HepG2 (cell line): ENCODE results near the gene KLF9. TPM values are rescaled to one million over a fixed set of nuclear protein-coding genes. Genes with fewer than 3 reads are reported as not detected.

Source experiments
- CEBPG ChIP-seq: IDR thresholded peaks from 2 replicates; pipeline ENCODE4 v1.6.1; 2016
- CSRNP1 ChIP-seq: sonication (generic); formaldehyde crosslinking; IDR thresholded peaks from 2 replicates; pipeline ENCODE4 v1.8.1; 2023; ENCODE audit warnings: mild to moderate bottlenecking, missing genetic modification reagents
- EEA1 ChIP-seq: sonication (generic); formaldehyde crosslinking; IDR thresholded peaks from 2 replicates; pipeline ENCODE4 v1.5.1; 2020; ENCODE audit warnings: mild to moderate bottlenecking, missing genetic modification reagents, borderline replicate concordance
- FIP1L1 ChIP-seq: fragments of 200-400 bp; formaldehyde crosslinking; IDR thresholded peaks from 2 replicates; pipeline ENCODE4 v1.6.1; 2018; ENCODE audit warnings: low read depth, mild to moderate bottlenecking, low read length, moderate library complexity, borderline replicate concordance; ENCODE audit not compliant: insufficient read depth
- GLMP ChIP-seq: sonication (generic); formaldehyde crosslinking; IDR thresholded peaks from 2 replicates; pipeline ENCODE4 v1.9.0; 2021; ENCODE audit warnings: missing genetic modification reagents, mild to moderate bottlenecking, borderline replicate concordance
- HIC2 ChIP-seq: sonication (generic); formaldehyde crosslinking; IDR thresholded peaks from 2 replicates; pipeline ENCODE4 v1.9.0; 2022; ENCODE audit warnings: low read depth, missing genetic modification reagents
- MATR3 ChIP-seq: sonication (generic); formaldehyde crosslinking; IDR thresholded peaks from 2 replicates; pipeline ENCODE4 v1.4.0; 2020; ENCODE audit warnings: missing genetic modification reagents
- MIER2 ChIP-seq: IDR thresholded peaks from 2 replicates; pipeline ENCODE4 v1.6.1; 2016; ENCODE audit warnings: missing biosample characterization, missing genetic modification reagents
- NCOA1 ChIP-seq: sonication (generic); formaldehyde crosslinking; IDR thresholded peaks from 2 replicates; pipeline ENCODE4 v1.9.0; 2021; ENCODE audit warnings: missing genetic modification reagents
- PREB ChIP-seq: sonication (generic); formaldehyde crosslinking; IDR thresholded peaks from 2 replicates; pipeline ENCODE4 v1.4.0; 2020; ENCODE audit warnings: missing genetic modification reagents
- PRMT3 ChIP-seq: sonication (generic); formaldehyde crosslinking; IDR thresholded peaks from 2 replicates; pipeline ENCODE4 v1.8.1; 2022; ENCODE audit warnings: low read depth, mild to moderate bottlenecking, moderate library complexity, missing genetic modification reagents, borderline replicate concordance
- SALL2 ChIP-seq: sonication (generic); formaldehyde crosslinking; IDR thresholded peaks from 2 replicates; pipeline ENCODE4 v1.8.1; 2023; ENCODE audit warnings: mild to moderate bottlenecking, missing genetic modification reagents, inconsistent platforms
- SKI ChIP-seq: fragments of 450-650 bp; IDR thresholded peaks from one replicate; pipeline ENCODE4 v1.6.1; 2018; ENCODE audit warnings: mild to moderate bottlenecking; ENCODE audit not compliant: partially characterized antibody
- SMARCE1 ChIP-seq: fragments of 450-650 bp; IDR thresholded peaks from 2 replicates; pipeline ENCODE4 v1.6.1; 2017; ENCODE audit warnings: borderline replicate concordance
- SRSF1 ChIP-seq: fragments of 200-400 bp; formaldehyde crosslinking; optimal IDR thresholded peaks from 2 replicates; pipeline ENCODE3; 2017; ENCODE audit warnings: mild to moderate bottlenecking, low read depth, low read length, moderate library complexity
- TAF1 ChIP-seq: sonication (generic); formaldehyde crosslinking; IDR thresholded peaks from 2 replicates; pipeline ENCODE4 v1.4.0; 2020; ENCODE audit warnings: missing genetic modification reagents
- TGIF2 ChIP-seq: IDR thresholded peaks from 2 replicates; pipeline ENCODE4 v1.6.1; 2016; ENCODE audit warnings: control low read depth, missing compliant biosample characterization
- TIGD3 ChIP-seq: sonication (generic); formaldehyde crosslinking; IDR thresholded peaks from 2 replicates; pipeline ENCODE4 v1.5.1; 2020; ENCODE audit warnings: mild to moderate bottlenecking, missing genetic modification reagents, borderline replicate concordance
- ZFY ChIP-seq: sonication (generic); formaldehyde crosslinking; IDR thresholded peaks from 2 replicates; pipeline ENCODE4 v1.4.0; 2020; ENCODE audit warnings: missing genetic modification reagents
- ZNF350 ChIP-seq: sonication (generic); formaldehyde crosslinking; IDR thresholded peaks from 2 replicates; pipeline ENCODE4 v1.4.0; 2020; ENCODE audit warnings: mild to moderate bottlenecking, low read depth, missing genetic modification reagents, borderline replicate concordance
- ZNF530 ChIP-seq: sonication (generic); formaldehyde crosslinking; IDR thresholded peaks from 2 replicates; pipeline ENCODE4 v1.5.0; 2020; ENCODE audit warnings: low read depth, mild to moderate bottlenecking, missing genetic modification reagents
- ZNF652 ChIP-seq: IDR thresholded peaks from 2 replicates; pipeline ENCODE4 v1.6.1; 2016; ENCODE audit warnings: low read depth, borderline replicate concordance
- ZNF883 ChIP-seq: sonication (generic); formaldehyde crosslinking; IDR thresholded peaks from 2 replicates; pipeline ENCODE4 v1.5.1; 2020; ENCODE audit warnings: mild to moderate bottlenecking, missing genetic modification reagents; ENCODE audit errors: not compliant biosample characterization
- ZSCAN12 ChIP-seq: sonication (generic); formaldehyde crosslinking; IDR thresholded peaks from 2 replicates; pipeline ENCODE4 v1.9.0; 2021; ENCODE audit warnings: mild to moderate bottlenecking, missing genetic modification reagents
- polyA plus RNA-seq, 8 experiments: library from polyadenylated mRNA; depleted of rRNA in 3 of 8; stranded (reverse) in 7 of 8; unstranded in 1 of 8; fragments of >200 nt; fragmentation: Illumina TruSeq in 4 of 8; extraction: Trizol in 4 of 8; gene quantifications; 2 replicates each; pipeline versions ENCODE4 v1.2.1 to v1.2.3, GENCODE V29; 2011 to 2016; ENCODE audit warnings: low read depth in 4 of 8, missing spikeins in 1 of 8, mixed read lengths in 1 of 8; ENCODE audit not compliant: insufficient read depth in 1 of 8
- total RNA-seq, 5 experiments: library from RNA; depleted of rRNA; stranded (reverse); fragments of >200 nt; fragmentation: Illumina TruSeq; extraction: Trizol; gene quantifications; 2 replicates each; pipeline ENCODE4 v1.2.3, GENCODE V29; 2016; ENCODE audit warnings: low read depth in 1 of 5

KLF9 gene
- total and polyA plus RNA-seq, 2 of the 13 experiments (the other 11 are each of a cell fraction or from before 2014, with no cell fraction given) = 5.7 to 7.2 TPM

GRCh38 chr9:70412832-70413463, 1.5 kb downstream of the KLF9 start (continued):
- TF ChIP-seq EEA1 (CRISPR knock-in tag) (no peak), ZNF350 (0 out of 2 replicates have a peak, but pooled peaks have one; percentile 40), HIC2 (no peak), TAF1 (CRISPR knock-in tag) (peak; percentile 46; the same call in 1 of the 2 replicates), PRMT3 (no peak), CSRNP1 (CRISPR knock-in tag) (no peak), SALL2 (CRISPR knock-in tag) (peak; percentile 64; the same call in 1 of the 2 replicates), MATR3 (no peak), PREB (CRISPR knock-in tag) (no peak), SMARCE1 (no peak), ZNF883 (CRISPR knock-in tag) (no peak), MIER2 (CRISPR knock-in tag) (no peak), TGIF2 (CRISPR knock-in tag) (no peak), SRSF1 (no peak), GLMP (no peak), CEBPG (CRISPR knock-in tag) (no peak), FIP1L1 (0 out of 2 replicates have a peak, but pooled peaks have one; percentile 23), ZFY (CRISPR knock-in tag) (peak; percentile 29; the same call in 1 of the 2 replicates), TIGD3 (CRISPR knock-in tag) (no peak), ZSCAN12 (CRISPR knock-in tag) (no peak), SKI (no peak), ZNF530 (CRISPR knock-in tag) (no peak), ZNF652 (CRISPR knock-in tag) (no peak), NCOA1 (CRISPR knock-in tag) (no peak)
